GM21423 (cell line): ENCODE measurements around the gene DNAH3.
"Not testable (repeated sequence)": the region's sequence is repeated elsewhere in the genome, so short reads cannot be mapped to it uniquely, and the experiment has no call there.

ENCODE experiments used
- ATAC-seq: cut with Tn5 transposase; IDR thresholded peaks from one replicate; pipeline ENCODE4 v1.9.1; 2021; ENCODE audit warnings: mild to moderate bottlenecking, moderate library complexity; ENCODE audit not compliant: unreplicated experiment

DNAH3 gene

GRCh38 chr16:21167929-21168602, 17.4 kb upstream of the DNAH3 start:
- ATAC-seq, result no peak

GRCh38 chr16:21167360-21167759, 16.7 kb upstream of the DNAH3 start:
- ATAC-seq, result no peak

GRCh38 chr16:21166561-21166961, 15.9 kb upstream of the DNAH3 start:
- ATAC-seq, result no peak

GRCh38 chr16:21164521-21165168, 14.0 kb upstream of the DNAH3 start:
- ATAC-seq, result no peak

- no peak for ATAC-seq
Measured at GRCh38 chr16:21163576-21163975, 12.9 kb upstream of the DNAH3 start.

- ATAC-seq, result no peak
Measured at GRCh38 chr16:21162661-21163151, 12.1 kb upstream of the DNAH3 start.

- no peak for ATAC-seq
Measured at GRCh38 chr16:21161211-21161610, 10.6 kb upstream of the DNAH3 start.

- ATAC-seq, result no peak
Measured at GRCh38 chr16:21160276-21160675, 9.6 kb upstream of the DNAH3 start.

- ATAC-seq, result no peak
Measured at GRCh38 chr16:21159281-21159951, 8.8 kb upstream of the DNAH3 start.

- ATAC-seq, result peak; percentile 76
Measured at GRCh38 chr16:21158208-21159110, 7.8 kb upstream of the DNAH3 start, which contains the start of gene LDAF1. Gene LDAF1 (plus strand): TSS chr16:21158674. CDS start chr16:21161183, 2,509 bp downstream.

- no peak for ATAC-seq
Measured at GRCh38 chr16:21157632-21158031, 7.0 kb upstream of the DNAH3 start.

GRCh38 chr16:21156767-21157467, 6.3 kb upstream of the DNAH3 start:
- no peak for ATAC-seq

GRCh38 chr16:21156011-21156410, 5.4 kb upstream of the DNAH3 start:
- ATAC-seq, result not testable (repeated sequence)

- ATAC-seq, result not testable (repeated sequence)
Measured at GRCh38 chr16:21153124-21153729, 2.6 kb upstream of the DNAH3 start.

- not testable (repeated sequence) for ATAC-seq
Measured at GRCh38 chr16:21152160-21153030, 1.7 kb upstream of the DNAH3 start.

- no peak for ATAC-seq
Measured at GRCh38 chr16:21145738-21146137, 4.9 kb downstream of the DNAH3 start.

- no peak for ATAC-seq
Measured at GRCh38 chr16:21134053-21134452, 16.6 kb downstream of the DNAH3 start.

GRCh38 chr16:21130811-21131210, 19.8 kb downstream of the DNAH3 start:
- ATAC-seq, result no peak

- ATAC-seq, result no peak
Measured at GRCh38 chr16:21128991-21129390, 21.7 kb downstream of the DNAH3 start.
